Stimulated activated CD4-positive, alpha-beta T cell treated with anti-CD3 and anti-CD28 coated beads, Interleukin-1b, Interleukin-23, amount 100 ng/mL, for 4 hours (primary cell): ENCODE results near the gene NEDD1.

Experiments used
- DNase-seq, 2 donors: peaks; one replicate each; pipeline ENCODE4 v3.0.0-alpha.2; 2020; ENCODE audit warnings: low read depth in 2 of 2

Gene NEDD1

DNA sequence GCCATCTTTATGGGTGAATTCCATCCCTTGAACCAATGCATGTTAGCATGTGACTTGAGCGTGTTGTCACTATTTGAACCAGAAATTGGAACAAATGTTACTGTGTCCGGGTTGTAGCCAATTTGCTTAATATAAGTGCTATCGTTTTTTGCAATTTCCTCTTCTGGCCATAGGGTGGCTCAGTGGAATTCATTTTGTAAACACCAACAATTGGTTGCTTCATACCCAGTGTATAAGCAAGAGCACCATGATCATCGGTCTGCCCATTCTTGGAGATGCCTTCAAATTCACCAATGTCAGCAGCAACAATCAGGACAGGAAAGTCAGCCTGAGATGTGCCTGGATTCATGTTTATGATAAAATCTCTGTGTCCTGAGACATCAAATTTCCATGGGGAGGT, 5.0 kb upstream of the NEDD1 start:
- DNase-seq = no peak

DNA sequence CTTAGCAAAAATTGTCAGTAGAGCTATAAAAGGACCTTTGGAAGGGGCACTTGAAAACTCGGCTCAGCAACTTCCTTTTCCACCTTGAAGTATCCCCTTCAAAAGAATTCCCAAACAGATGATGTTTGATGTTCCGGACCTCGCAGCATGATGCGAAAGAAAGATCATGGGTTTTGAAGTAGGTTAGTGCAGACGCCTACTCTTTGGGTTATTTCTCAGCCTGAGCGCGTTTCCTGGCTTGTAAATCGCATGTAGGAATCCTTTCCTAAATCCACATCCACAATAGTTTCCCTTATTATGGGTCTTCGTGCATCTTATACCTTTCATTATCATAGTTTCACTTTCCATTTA, 584 bp upstream of the NEDD1 start:
- DNase-seq = no peak

DNA sequence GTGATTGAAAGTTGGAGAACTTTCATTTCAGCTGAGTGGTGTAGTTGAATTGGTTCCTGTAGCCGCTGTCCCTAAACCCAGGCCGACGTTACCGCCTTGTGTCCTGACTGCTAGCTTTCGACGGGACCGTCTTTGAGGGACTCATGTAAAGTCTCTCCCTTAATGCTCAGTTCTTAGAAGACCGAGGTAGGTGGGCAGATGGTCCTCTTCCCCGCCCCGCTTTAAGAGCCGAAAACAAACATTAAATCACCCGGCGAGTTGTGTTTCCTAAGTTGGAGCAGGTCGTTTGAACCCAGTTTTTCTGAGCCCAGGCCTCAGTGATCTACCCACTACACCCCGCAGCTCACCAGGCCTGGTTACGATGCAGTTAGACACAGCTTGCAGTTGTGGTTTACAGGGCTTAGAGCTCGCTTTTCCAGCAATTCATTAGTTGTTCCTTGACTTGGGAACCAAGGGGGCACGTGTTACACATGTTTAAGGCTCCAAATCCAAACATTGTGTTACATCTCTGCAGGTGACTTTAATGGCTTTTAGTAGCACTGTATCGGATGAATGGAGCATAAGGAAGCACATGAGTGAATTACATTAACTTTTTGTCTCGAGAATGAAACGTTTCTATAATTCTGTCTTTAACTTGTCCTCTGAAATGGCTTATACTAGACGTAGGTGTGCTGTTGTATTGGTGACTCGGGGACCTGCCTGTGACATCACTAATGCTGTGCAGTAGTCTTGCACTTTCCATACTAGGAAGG, 790 bp downstream of the NEDD1 start:
- DNase-seq = peak in 1 of 2 donors; percentile 15

DNA sequence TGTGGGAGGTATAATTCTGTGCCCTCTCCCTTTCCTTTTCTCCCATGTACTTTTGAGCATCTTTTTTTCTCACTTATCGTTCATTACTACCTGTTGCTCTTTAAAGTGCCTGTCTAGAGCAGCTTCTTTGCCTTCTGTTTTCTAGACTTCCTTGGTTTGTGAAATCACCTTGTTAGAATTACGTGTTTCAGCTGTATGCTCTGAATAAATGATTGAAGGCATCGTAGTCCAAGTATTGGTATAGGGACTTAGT, 1.3 kb downstream of the NEDD1 start:
- DNase-seq = no peak

DNA sequence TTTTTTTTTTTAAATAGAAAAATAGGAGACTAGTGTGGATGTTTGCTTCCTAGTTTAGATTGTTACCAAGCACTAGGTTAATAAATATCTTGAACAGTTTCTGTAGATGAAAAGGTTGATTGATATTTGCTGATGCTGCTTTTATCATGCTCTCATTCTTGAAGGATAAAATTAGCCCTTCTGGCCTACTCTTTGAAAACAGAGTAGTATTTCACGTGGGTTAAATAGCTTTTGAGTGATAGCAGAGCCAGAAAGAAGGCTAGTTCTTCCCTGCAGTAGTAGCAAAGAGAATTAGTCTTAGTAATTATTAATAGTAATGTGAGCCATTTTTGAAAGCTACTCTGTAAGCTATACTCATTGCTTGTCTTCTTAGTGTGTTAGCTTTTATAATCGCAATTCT, 5.2 kb downstream of the NEDD1 start:
- DNase-seq = no peak

DNA sequence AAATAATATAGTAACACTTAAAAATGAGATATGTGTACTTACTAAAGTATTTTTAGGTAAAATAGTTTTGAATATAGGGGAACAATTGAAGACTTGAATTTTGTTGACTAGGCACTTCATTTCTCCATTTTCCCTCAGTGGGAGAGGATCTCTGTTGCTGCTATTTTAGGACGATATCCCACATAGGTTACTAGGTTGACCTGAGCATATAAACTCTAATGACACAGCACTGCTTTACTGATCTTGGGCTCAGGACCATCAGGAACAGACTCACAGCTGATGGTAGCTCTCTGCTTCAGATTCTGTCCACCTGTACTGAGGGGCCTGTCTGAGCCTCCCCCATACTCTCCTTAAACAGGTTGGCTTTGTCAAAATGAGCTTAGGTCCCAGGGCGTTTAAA, 5.9 kb downstream of the NEDD1 start:
- no peak for DNase-seq

DNA sequence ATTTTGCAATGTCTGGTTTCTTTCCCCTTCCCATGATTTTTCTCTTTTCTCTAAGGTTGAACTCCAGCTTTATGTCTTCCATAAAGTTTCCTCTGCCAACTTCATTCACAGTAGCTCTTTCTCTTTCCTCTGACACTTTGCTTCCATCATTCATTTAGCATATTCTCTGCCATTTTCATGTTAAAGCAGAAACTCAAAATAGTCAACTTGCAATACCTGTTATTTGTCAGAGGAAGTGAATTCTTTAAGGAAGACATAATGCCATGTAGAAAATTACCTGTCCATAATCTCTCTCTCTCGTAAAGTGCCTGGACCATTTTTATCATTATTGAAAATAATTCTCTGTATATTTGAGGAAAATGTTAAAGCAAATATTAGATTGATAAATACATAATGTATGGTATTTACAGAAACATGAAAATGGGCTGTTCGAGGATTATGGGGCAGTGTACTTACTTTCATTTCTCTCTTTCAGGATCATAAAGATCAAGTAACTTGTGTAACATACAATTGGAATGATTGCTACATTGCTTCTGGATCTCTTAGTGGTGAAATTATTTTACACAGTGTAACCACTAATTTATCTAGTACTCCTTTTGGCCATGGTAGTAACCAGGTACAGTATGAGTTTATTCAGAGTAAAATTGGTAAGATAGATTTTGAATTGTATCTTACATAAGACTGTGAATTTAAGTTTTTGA, 12.6 kb downstream of the NEDD1 start:
- no peak for DNase-seq

DNA sequence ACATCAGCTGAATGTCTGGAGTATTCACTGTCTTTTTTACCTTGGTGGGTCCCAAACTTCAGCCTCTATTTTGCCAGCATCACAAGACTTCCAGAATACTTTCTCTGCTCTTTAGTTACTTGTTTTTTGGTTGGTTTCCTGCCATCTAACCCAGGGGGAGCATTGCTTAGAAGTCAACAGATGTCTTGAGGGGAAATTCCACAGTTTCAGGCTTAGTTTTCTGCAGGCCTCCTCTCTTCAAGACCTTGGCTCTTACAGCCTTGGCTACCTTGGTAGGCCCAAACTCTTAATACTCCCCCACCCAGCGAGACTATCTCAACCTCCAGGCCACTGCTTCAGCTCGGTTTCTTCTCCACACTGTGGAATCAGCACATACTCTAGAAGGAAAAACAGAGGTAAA, 41.7 kb downstream of the NEDD1 start:
- DNase-seq = no peak

DNA sequence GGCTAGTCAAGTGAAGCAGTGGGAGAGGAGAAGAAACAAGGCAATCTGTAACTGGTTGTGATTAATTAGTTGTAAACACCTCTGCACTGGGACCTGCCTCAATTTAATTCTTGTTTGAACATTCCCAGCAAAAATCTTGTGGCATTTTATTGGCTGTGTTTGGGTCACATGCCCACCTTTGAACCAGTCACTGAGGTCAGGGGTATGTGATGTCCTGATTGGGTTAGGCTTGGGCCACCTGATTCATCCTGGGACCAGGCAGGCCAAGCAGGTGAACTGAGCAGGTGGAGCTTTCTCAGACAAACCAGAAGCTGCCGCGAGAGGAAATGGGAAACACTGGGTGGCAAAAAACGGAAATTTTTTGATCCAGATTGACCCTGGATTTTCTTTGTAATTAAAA, 72.5 kb downstream of the NEDD1 start:
- no peak for DNase-seq

DNA sequence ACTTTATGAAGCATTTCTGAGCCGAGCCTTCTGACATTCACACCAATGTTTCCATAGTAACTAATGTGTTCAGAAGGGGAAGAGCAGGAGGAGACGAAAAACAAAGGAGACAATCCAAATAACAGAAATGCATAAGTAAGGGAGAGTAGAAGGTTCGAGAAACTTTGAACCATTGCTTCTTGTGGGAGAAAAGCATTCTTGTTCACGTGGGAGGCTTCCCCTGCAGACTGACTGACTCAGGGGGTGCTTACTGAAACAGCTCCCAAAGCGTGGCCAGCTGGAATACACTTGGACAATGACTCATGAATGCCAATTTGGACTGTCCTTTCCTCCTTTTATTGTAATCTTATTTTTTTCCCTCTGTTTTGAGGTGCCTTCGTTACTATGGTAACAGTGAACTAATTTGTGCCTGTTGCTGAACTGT, 73.9 kb downstream of the NEDD1 start:
- no peak for DNase-seq

DNA sequence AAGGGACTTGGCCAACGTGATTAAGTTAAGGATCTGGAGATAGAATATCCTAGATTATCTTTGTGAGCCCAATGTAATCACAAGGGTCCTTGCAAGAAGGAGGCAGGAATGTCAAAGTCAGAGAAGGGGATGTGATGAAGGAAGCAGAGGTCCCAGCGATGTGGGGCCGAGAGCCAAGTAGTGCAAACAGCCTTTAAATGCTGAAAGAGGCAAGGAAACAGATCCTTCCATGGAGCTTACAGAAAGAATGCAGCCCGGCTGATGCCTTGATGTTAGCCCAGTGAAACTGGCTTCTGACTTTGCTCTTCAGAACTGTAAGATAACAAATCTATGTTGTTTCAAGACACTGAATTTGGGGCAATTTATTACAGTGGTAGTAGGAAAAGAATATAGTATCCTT, 74.9 kb downstream of the NEDD1 start:
- no peak for DNase-seq

DNA sequence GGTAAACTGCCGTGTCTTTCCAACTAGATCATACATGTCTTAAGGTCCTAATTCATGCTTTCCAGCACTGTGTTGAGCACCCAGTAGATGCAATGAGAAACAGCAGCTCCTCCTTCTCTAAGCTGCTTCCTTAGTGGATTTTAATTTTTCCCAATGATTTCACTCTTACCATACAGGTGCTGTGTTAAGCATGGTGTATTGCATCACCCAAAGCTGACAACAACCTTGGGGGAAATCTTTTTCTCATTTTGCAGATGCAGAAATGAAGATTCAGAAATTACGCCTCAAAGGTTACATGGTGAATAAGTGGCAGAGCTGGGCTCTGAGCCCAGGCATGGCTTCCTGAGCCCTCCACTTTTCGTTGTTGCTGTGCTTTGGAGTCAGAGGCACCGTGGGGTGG, 75.6 kb downstream of the NEDD1 start:
- no peak for DNase-seq

DNA sequence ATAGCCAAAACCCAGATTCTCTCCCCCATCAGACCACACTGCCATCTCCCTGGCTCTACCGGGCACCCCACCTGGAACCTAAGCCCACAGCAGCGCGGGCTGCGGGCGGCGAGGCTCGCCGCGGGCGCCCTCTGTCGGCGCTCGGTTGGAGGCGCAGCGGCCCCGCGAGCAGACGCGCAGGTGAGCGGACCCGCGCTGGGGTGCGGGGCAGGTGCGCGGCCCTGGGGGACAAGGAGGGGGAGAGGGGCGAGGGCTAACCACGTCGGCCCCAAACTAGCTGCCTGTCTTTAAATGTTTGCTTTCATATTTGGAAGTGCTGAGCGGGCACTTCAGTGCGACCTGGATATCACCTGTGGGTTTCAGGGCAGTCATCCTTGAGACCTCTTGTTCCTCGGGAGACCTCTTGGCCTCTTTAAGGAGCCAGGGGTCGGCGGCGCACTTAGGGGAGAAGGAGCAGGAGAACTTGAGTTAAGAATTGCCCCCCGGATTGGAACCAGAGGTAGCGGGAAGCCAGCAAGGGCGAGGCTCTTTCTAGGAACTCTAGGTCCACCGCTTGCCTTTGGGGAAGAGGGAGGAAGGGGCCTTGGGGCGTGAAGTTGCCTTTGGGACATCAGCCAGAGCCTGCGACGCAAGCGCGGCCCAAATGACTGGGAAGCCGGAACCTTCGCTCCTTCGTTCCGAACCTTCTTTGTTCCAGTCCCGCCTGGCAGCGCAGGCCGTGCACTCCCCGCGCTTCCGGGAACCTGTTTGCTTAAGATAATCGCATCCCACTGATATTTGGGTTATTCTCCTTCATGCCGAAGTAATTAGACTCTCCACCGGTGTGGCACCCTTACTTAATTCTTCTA, 78.7 kb downstream of the NEDD1 start:
- peak; percentile 19 to 38 for DNase-seq

DNA sequence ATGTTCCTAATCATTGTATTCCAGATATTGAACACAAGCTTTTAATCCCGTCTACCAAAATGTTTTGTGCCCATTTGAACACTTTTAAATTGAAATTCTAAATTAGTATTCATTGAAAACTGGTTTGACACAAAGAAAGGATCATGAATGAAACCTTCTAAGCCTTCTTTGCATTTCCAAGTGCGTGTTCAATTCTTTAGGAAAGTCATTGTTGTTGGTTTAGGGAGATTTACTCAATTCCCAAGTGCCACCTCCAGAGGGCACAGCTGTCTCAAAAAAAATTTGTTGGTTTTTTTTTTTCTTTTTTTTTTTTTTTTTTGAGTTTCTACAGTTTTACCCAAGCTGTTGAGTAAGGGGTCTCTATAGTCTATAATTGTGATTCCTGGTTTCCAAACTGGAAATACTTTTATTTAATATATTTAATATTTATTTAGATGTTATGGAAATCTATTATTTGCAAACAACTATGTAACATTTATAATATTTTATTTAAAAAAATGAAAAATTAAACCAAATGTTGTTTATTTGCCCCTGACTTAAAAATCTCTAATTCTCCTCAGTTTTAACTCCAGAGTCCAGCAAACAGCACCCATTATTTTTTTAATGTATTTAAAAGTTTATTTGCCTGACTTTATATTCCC, 79.9 kb downstream of the NEDD1 start:
- no peak for DNase-seq

DNA sequence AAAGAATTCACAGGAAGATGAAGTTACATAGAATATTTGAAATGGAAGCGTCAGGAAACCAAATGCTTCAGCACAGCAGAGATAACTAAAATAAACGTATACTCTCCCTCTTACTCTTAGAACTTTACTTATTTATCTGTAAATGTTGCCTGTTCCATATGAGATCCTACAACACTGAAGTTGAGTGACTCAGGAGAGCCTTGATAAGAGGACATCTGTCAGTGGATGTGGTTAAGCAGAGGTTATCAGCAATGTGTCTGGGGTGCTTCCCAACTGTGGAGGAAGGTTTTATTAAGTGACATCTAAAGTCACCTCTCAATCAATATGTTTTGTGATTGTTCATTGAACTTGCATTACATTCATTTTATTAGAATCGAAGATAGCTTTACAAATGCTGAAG, 81.9 kb downstream of the NEDD1 start:
- no peak for DNase-seq

DNA sequence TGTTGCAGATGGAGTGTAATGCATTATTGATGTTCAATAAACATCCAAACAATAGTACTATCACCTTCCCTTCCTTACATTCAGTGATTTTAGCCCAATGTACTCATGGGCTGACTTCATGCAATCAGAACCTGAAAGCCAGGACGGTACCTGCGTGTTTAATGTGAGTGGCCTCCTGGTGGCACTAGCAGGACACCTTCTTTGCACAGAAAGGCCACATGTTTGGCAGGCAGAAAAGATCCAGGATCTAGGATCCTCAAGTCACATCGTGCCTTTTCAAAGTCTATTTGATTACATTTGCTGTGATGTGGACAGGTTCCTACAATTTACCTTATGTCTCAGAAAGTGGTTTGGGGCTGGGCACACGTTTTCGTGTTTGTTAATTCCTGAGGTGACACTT, 82.9 kb downstream of the NEDD1 start:
- DNase-seq = no peak

DNA sequence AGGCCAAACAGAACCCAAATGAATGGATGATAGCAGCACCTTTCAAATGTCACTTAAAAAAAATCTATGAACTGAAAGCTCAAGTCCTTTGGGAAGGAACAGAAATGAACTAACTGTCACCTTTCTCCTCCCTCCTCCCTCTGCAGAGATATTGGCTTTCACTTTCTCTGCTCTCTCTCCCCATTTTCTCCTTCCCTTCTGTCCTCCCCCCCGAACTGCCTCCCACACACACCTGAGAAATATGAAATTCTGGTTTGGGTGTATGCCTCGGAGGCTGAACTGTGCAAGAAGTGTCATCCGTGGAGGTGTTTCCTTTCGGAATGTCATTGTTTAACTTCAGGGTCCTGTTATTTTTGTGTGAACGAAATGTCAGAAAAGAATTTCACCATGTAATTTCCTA, 87.8 kb downstream of the NEDD1 start:
- no peak for DNase-seq

DNA sequence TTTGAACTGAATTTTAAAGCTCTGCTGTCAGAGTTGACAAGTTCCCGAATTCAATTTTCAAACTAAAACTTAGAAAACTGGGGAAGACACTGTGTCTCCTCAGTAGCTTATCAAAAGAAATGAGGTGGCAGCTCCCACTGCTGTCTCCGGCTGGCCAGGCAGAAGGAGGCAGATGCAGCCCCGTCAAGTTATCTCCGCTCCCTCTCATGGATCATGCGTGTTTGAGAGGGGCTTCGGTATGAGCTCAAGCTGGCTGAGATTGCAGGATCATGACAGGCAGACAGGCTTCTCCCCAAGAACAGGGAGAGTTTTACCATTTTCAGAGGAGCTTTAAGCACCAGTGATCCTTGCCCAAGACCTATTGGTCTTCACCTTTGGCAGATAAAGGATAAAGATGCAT, 88.8 kb downstream of the NEDD1 start:
- no peak for DNase-seq

DNA sequence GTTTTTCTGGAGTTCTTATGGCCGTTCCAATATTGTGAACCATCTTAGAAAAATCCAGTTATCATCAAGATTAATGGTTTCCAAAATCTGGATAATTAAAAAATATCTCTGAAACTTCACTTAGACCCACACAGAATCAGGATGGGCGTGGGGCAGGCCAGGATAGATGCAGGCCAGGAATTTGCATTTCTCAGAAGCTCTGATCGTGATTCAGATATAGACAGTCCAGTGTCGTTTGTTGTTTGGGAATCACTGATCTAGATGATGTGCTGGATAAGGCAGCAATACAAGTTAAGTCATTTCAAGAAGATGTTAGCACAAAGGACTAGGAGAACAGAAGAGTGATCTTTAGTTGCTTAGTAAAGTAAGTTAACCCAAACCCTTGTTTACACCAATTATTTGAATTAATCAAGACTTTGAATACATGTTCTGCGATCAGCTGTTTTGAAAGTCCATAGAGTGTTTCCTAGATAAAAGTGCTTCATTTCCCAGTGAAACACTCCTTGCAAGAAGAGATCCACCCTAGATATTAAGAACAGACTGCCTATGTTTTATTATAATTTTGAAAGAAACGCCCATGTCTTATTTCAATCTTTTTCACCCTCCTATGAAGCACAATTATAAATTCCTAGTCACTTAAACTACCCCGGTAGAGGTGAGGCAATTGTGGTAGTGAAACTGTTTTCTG, 90.9 kb downstream of the NEDD1 start:
- no peak for DNase-seq

DNA sequence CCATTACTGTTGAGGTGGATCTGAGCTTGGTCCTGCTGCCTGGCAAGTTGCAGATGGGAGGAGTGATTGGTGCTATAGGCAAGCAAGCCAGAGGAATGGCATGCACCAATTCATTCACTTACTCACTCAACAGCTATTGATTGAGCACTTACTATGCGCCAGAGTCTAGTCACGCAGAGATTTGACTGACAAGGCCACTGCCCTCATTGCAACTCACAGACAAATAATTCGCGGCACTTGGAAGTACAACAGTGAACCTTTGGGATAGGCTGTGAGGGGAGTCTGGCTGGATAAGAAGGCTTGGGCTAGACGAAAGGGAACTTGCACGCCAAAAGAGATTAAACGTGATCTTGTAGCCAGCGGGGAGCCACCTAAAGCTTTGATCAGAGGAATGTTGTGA, 96.2 kb downstream of the NEDD1 start:
- no peak for DNase-seq
